Measurements from ENCODE around the gene CPXM1. TPM values are rescaled to one million over a fixed set of nuclear protein-coding genes. Genes with fewer than 3 reads are reported as not detected.
"Not testable (repeated sequence)": the region's sequence is repeated elsewhere in the genome, so short reads cannot be mapped to it uniquely, and the experiment has no call there.

CPXM1 gene
- polyA plus RNA-seq, 1 donor (not counting 4 experiments of a cell fraction or from before 2014, with no cell fraction given), result not detected

GRCh38 chr20:2833761-2834160 lies 33.3 kb upstream of the CPXM1 start:
- TF ChIP-seq, protein P1, sequence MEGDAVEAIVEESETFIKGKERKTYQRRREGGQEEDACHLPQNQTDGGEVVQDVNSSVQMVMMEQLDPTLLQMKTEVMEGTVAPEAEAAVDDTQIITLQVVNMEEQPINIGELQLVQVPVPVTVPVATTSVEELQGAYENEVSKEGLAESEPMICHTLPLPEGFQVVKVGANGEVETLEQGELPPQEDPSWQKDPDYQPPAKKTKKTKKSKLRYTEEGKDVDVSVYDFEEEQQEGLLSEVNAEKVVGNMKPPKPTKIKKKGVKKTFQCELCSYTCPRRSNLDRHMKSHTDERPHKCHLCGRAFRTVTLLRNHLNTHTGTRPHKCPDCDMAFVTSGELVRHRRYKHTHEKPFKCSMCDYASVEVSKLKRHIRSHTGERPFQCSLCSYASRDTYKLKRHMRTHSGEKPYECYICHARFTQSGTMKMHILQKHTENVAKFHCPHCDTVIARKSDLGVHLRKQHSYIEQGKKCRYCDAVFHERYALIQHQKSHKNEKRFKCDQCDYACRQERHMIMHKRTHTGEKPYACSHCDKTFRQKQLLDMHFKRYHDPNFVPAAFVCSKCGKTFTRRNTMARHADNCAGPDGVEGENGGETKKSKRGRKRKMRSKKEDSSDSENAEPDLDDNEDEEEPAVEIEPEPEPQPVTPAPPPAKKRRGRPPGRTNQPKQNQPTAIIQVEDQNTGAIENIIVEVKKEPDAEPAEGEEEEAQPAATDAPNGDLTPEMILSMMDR (optimal IDR thresholded peaks at IDR 0.05 in 1 of 3, IDR thresholded peaks at IDR 0.05 in 1 of 3, conservative IDR thresholded peaks at IDR 0.05 in 1 of 3; ENCODE audit: extremely low read depth in 1 of 3, insufficient read depth in 2 of 3, low read length in 3 of 3), result no peak
- no peak for TF ChIP-seq EZH2 (IDR thresholded peaks at IDR 0.05; ENCODE audit: low read length)

DNA sequence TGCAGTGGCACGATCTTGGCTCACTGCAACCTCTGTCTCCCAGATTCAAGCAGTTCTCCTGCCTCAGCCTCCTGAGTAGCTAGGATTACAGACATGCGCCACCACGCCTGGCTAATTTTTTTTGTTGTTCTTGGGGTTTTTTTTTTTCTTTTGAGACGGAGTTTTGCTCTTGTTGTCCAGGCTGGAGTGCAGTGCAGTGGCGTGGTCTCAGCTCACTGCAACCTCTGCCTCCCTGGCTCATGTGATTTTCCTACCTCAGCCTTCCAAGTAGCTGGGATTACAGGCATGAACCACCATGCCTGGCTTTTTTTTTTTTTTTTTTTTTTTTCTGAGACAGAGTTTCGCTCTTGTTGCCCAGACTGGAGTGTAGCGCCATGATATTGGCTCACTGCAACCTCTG lies 30.8 kb upstream of the CPXM1 start:
- H3K27me3 ChIP-seq (ENCODE audit: control insufficient read depth, extremely low read depth, insufficient read depth, low read length); H3K79me2 ChIP-seq (ENCODE audit: control insufficient read depth, insufficient read depth, low read length); H3K9ac ChIP-seq (ENCODE audit: control insufficient read depth, extremely low read depth, insufficient read depth, low read length); H3K9me3 ChIP-seq (ENCODE audit: control insufficient read depth, low read depth, low read length); H3K9me1 ChIP-seq (ENCODE audit: control insufficient read depth, extremely low read depth, insufficient read depth, low read length); H3K27ac ChIP-seq (ENCODE audit: control insufficient read depth, insufficient read depth, low read length); DNase-seq (ENCODE audit: low read depth, low spot score); H2AFZ ChIP-seq (ENCODE audit: control insufficient read depth, low read length); H4K20me1 ChIP-seq (ENCODE audit: control insufficient read depth, extremely low read depth, insufficient read depth, low read length); H3K36me3 ChIP-seq (ENCODE audit: control insufficient read depth in 2 of 2, extremely low read depth in 1 of 2, insufficient read depth in 2 of 2, low read length in 2 of 2); H3K4me3 ChIP-seq (ENCODE audit: control insufficient read depth in 2 of 3, extremely low read depth in 1 of 3, insufficient read depth in 2 of 3, low read depth in 1 of 3, low read length in 3 of 3); FAIRE-seq; H3K4me2 ChIP-seq (ENCODE audit: control insufficient read depth, extremely low read depth, insufficient read depth, low read depth, low read length); H3K4me1 ChIP-seq (ENCODE audit: control insufficient read depth, extremely low read depth, insufficient read depth, low read length); dilution Hi-C loops (cut with MboI; ENCODE audit: extremely low pct_ligation_motif_present, low sequenced_read_pairs): not testable (repeated sequence)

More at GRCh38 chr20:2833761-2834160, 33.3 kb upstream of the CPXM1 start:
- Histone ChIP-seq H3K79me2 (ENCODE audit: control insufficient read depth, insufficient read depth, low read length) (no peaks in the 10 kb centered on the region), H3K4me3 (ENCODE audit: control insufficient read depth in 2 of 3, extremely low read depth in 1 of 3, insufficient read depth in 2 of 3, low read depth in 1 of 3, low read length in 3 of 3) (no peak overlapping the region), H3K9ac (ENCODE audit: control insufficient read depth, extremely low read depth, insufficient read depth, low read length) (no peak overlapping the region), H3K4me1 (ENCODE audit: control insufficient read depth, extremely low read depth, insufficient read depth, low read length) (peaks cover 4% of the 10 kb centered on the region), H3K27me3 (ENCODE audit: control insufficient read depth, extremely low read depth, insufficient read depth, low read length) (peaks cover 4% of the 10 kb centered on the region), H3K9me1 (ENCODE audit: control insufficient read depth, extremely low read depth, insufficient read depth, low read length) (no peaks in the 10 kb centered on the region), H4K20me1 (ENCODE audit: control insufficient read depth, extremely low read depth, insufficient read depth, low read length) (no peaks in the 10 kb centered on the region), H3K36me3 (ENCODE audit: control insufficient read depth in 2 of 2, extremely low read depth in 1 of 2, insufficient read depth in 2 of 2, low read length in 2 of 2) (no peaks in the 10 kb centered on the region), H3K9me3 (ENCODE audit: control insufficient read depth, low read depth, low read length) (no peaks in the 10 kb centered on the region), H3K27ac (ENCODE audit: control insufficient read depth, insufficient read depth, low read length) (no peak overlapping the region), H2AFZ (ENCODE audit: control insufficient read depth, low read length) (no peak overlapping the region), H3K4me2 (ENCODE audit: control insufficient read depth, extremely low read depth, insufficient read depth, low read depth, low read length) (no peak overlapping the region)
- dilution Hi-C loops (cut with MboI; ENCODE audit: extremely low pct_ligation_motif_present, low sequenced_read_pairs), result no loop called here
- FAIRE-seq, result no peak
- no peak for DNase-seq (ENCODE audit: low read depth, low spot score)

DNA sequence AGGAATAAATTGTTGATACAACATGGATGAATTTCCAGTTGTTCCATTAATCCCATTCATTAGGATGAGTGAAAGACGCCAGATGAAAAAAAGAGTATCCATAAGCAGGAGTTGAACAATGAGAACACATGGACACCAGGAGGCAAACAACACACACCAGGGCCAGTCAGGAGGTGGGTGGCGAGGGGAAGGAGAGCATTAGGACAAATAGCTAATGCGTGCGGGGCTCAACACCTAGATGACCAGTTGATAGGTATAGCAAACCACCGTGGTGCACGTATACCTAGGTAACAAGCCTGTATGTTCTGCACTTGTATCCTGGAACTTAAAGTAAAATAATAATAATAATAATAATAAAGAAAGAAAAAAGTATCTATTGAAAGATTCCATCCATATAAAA lies 28.9 kb upstream of the CPXM1 start:
- no peaks in the 10 kb centered on the region for H4K20me1 ChIP-seq (ENCODE audit: control insufficient read depth, extremely low read depth, insufficient read depth, low read length)
- H3K9me1 ChIP-seq (ENCODE audit: control insufficient read depth, extremely low read depth, insufficient read depth, low read length), result no peaks in the 10 kb centered on the region
- TF ChIP-seq EZH2 (IDR thresholded peaks at IDR 0.05; ENCODE audit: low read length), result no peak
- TF ChIP-seq, protein P1 (optimal IDR thresholded peaks at IDR 0.05 in 1 of 3, IDR thresholded peaks at IDR 0.05 in 1 of 3, conservative IDR thresholded peaks at IDR 0.05 in 1 of 3; ENCODE audit: extremely low read depth in 1 of 3, insufficient read depth in 2 of 3, low read length in 3 of 3), result no peak
- no peak overlapping the region for H3K4me3 ChIP-seq (ENCODE audit: control insufficient read depth in 2 of 3, extremely low read depth in 1 of 3, insufficient read depth in 2 of 3, low read depth in 1 of 3, low read length in 3 of 3)
- no peak for FAIRE-seq
- no peak overlapping the region for H3K4me2 ChIP-seq (ENCODE audit: control insufficient read depth, extremely low read depth, insufficient read depth, low read depth, low read length)
- H3K27ac ChIP-seq (ENCODE audit: control insufficient read depth, insufficient read depth, low read length), result no peak overlapping the region
- H3K9ac ChIP-seq (ENCODE audit: control insufficient read depth, extremely low read depth, insufficient read depth, low read length), result no peak overlapping the region
- dilution Hi-C loops (cut with MboI; ENCODE audit: extremely low pct_ligation_motif_present, low sequenced_read_pairs), result no loop called here
- H3K27me3 ChIP-seq (ENCODE audit: control insufficient read depth, extremely low read depth, insufficient read depth, low read length), result peaks cover 15% of the 10 kb centered on the region
- no peaks in the 10 kb centered on the region for H3K36me3 ChIP-seq (ENCODE audit: control insufficient read depth in 2 of 2, extremely low read depth in 1 of 2, insufficient read depth in 2 of 2, low read length in 2 of 2)
- peaks cover 4% of the 10 kb centered on the region for H3K4me1 ChIP-seq (ENCODE audit: control insufficient read depth, extremely low read depth, insufficient read depth, low read length)
- DNase-seq (ENCODE audit: low read depth, low spot score), result no peak
- no peaks in the 10 kb centered on the region for H3K9me3 ChIP-seq (ENCODE audit: control insufficient read depth, low read depth, low read length)
- H3K79me2 ChIP-seq (ENCODE audit: control insufficient read depth, insufficient read depth, low read length), result no peaks in the 10 kb centered on the region
- no peak overlapping the region for H2AFZ ChIP-seq (ENCODE audit: control insufficient read depth, low read length)

Measured in keratinocyte (primary cell).